ENCODE measurements around the gene MOV10. TPM values are rescaled to one million over a fixed set of nuclear protein-coding genes. Genes with fewer than 3 reads are reported as not detected.

MOV10 gene
- total and polyA plus RNA-seq, 8 donors, result 25.9 to 137 (median 66.8) TPM

GRCh38 chr1:112712701-112713128 is 38.3 kb downstream of the MOV10 start:
- Histone ChIP-seq H3K4me1 (peaks cover 19 to 37% (median 32%) of the 10 kb centered on the region in 4 donors), H3K36me3 (no peaks in the 10 kb centered on the region), H3K4me3 (no peak overlapping the region), H3K27ac (no peak overlapping the region), H3K27me3 (no peaks in the 10 kb centered on the region), H3K9me3 (no peaks in the 10 kb centered on the region)
- 82 to 94% (median 86%) methylated on average over 9 of the region's 9 CpGs for WGBS, 5 donors
- intact Hi-C loops (cut with DNase I; ENCODE audit: low total_unique reads), result loop anchor here (10.0 kb wide), 1 partner anchor 332 kb away; no protein-coding TSS in a partner anchor
- no peak for DNase-seq
- TF ChIP-seq CTCF (IDR thresholded peaks at IDR 0.05) (no peak), EP300 (IDR thresholded peaks at IDR 0.05) (no peak), POLR2A (IDR thresholded peaks at IDR 0.05) (no peak), POLR2AphosphoS5 (IDR thresholded peaks at IDR 0.05) (no peak)

DNA sequence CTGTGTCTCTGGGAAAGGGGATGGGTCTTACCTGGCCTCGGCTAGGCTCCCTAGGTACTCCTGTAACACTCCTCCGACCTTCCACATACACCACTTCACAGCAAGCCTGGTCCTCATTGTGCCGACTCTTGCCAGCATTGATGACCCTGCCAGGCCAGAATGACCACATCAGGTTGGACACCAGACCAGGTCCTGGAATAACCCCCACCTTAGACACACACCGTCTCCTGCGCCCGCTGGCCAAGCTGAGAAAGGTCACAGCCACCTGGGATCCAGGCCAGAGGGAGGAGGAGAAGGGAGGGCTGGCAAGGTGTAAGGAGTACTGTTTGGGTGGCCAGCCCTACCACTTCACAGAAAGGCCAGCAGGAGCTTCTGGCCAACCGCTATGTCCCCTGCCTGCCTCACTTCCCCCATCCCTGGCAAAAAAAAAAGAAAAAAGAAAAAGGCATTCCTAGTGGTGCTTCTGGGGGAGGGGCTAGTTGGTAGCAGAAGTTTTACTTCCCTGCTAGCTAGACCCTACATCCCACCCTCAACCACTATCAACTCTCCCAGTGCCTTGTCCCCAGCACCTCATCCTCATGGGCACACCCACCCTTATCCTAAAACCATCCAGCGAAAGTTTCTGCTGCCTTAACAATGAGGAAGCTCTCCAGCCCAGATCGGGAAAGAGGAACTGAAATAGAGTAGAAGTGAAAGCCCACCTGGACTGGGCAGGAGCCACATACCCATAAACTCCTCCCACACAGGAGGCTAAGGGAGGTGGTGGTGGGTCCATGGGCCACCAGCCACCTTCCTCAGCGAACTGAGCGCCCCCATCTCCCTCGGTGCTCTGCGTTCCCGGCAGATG is 39.2 kb downstream of the MOV10 start:
- no peaks in the 10 kb centered on the region for H3K9me3 ChIP-seq
- TF ChIP-seq POLR2AphosphoS5 (IDR thresholded peaks at IDR 0.05), result peak in 1 of 3 donors; percentile 17
- no peak for TF ChIP-seq EP300 (IDR thresholded peaks at IDR 0.05)
- WGBS, 5 donors, result 25 to 47% (median 34%) methylated on average over 13 to 14 of the region's 14 CpGs
- peak overlapping the region; percentile 67 to 86 (median 70) for H3K4me3 ChIP-seq
- intact Hi-C loops (cut with DNase I; ENCODE audit: low total_unique reads), result loop anchor here (10.0 kb wide), 1 partner anchor 331 kb away; no protein-coding TSS in a partner anchor
- H3K36me3 ChIP-seq, result no peaks in the 10 kb centered on the region
- peaks cover 18 to 39% (median 34%) of the 10 kb centered on the region in 4 donors for H3K4me1 ChIP-seq
- peak overlapping the region in 2 of 5 donors; percentile 11 to 80 for H3K27ac ChIP-seq
- DNase-seq, result peak in 1 of 2 donors; percentile 83
- peaks cover 0 to 5% (median 0%) of the 10 kb centered on the region in 3 donors for H3K27me3 ChIP-seq

GRCh38 chr1:112714313-112715263 is 40.1 kb downstream of the MOV10 start:
- peak; percentile 32 to 64 for DNase-seq
- Histone ChIP-seq H3K27me3 (peaks cover 0 to 14% (median 0%) of the 10 kb centered on the region in 3 donors), H3K27ac (peak overlapping the region in 3 of 5 donors; percentile 19 to 81 (median 80)), H3K36me3 (no peaks in the 10 kb centered on the region), H3K4me1 (peaks cover 22 to 43% (median 39%) of the 10 kb centered on the region in 4 donors), H3K4me3 (peak overlapping the region; percentile 67 to 86 (median 70)), H3K9me3 (no peaks in the 10 kb centered on the region)
- intact Hi-C loops (cut with DNase I; ENCODE audit: low total_unique reads), result loop anchor here (5.0 to 10.0 kb wide), 2 partner anchors 88 to 330 kb away; no protein-coding TSS in a partner anchor
- TF ChIP-seq POLR2AphosphoS5 (IDR thresholded peaks at IDR 0.05) (no peak), EP300 (IDR thresholded peaks at IDR 0.05) (no peak), POLR2A (IDR thresholded peaks at IDR 0.05) (no peak), CTCF (IDR thresholded peaks at IDR 0.05) (no peak)
- 1 to 3% (median 1%) methylated on average over 36 to 86 of the region's 86 CpGs for WGBS, 5 donors

- no peak for TF ChIP-seq POLR2A (IDR thresholded peaks at IDR 0.05)
- peak in 2 of 3 donors; percentile 68 to 78 for TF ChIP-seq POLR2AphosphoS5 (IDR thresholded peaks at IDR 0.05)
- no peak for TF ChIP-seq CTCF (IDR thresholded peaks at IDR 0.05)
- no peak for TF ChIP-seq EP300 (IDR thresholded peaks at IDR 0.05)
- 0 to 1% (median 0%) methylated on average over 25 to 51 of the region's 51 CpGs for WGBS, 5 donors
- H3K36me3 ChIP-seq, result no peaks in the 10 kb centered on the region
- intact Hi-C loops (cut with DNase I; ENCODE audit: low total_unique reads), result loop anchor here (5.0 to 10.0 kb wide), 2 partner anchors 87 to 329 kb away; no protein-coding TSS in a partner anchor
- peak; percentile 98 to 100 for DNase-seq
- H3K27me3 ChIP-seq, result peaks cover 0 to 23% (median 0%) of the 10 kb centered on the region in 3 donors
- H3K4me1 ChIP-seq, result peaks cover 22 to 43% (median 39%) of the 10 kb centered on the region in 4 donors
- no peaks in the 10 kb centered on the region for H3K9me3 ChIP-seq
- H3K4me3 ChIP-seq, result peak within 1 kb of the TSS; percentile 67 to 86 (median 70)
- H3K27ac ChIP-seq, result peak within 1 kb of the TSS; percentile 58 to 81 (median 76)
Measured at GRCh38 chr1:112715264-112716053, 41.0 kb downstream of the MOV10 start, which contains the start of gene PPM1J. PPM1J (minus strand) TSS chr1:112715332; CDS start chr1:112715301, 31 bp downstream.

Measured in stomach (tissue), 9 donors.